NCI-H187 (cell line): ENCODE results near the gene ITGB5.

Source experiments
- DNase-seq, 2 experiments: peaks; one replicate each; lab custom pipeline; 2025; lab: John Stamatoyannopoulos, UW

Gene ITGB5

GRCh38 chr3:124887177-124887931 is at the start of gene ITGB5:
Gene ITGB5 (minus strand): TSS chr3:124887365. CDS start chr3:124887000, 365 bp downstream.
- DNase-seq = no peak

GRCh38 chr3:124935794-124936542 is 48.8 kb upstream of the ITGB5 start:
- DNase-seq = no peak

- DNase-seq = no peak
Measured at GRCh38 chr3:124935264-124935663, 48.1 kb upstream of the ITGB5 start.

DNA sequence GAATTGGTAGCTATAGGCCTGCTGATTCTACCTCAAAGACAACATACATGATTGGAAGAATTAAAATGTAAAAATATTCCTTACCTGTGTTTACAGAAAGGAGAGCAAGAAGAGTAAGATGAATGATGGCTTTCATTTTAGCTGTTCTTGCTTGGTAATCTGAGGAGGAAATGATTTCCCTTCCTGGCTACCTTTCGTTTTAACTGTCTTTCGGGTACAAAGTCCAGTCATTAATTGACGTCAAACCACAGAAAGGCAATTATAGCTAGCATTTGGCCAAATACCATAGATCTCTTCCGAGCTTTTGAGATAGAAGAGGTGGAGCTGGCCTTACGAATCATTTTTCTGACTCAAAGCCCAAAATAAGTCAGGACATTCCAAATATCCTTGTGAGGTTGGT is 47.4 kb upstream of the ITGB5 start, which contains the start of gene MUC13:
MUC13 (minus strand) TSS at position 175 of the 400 bp plus-strand sequence; CDS start at position 136, 39 bp downstream.
- no peak for DNase-seq

DNA sequence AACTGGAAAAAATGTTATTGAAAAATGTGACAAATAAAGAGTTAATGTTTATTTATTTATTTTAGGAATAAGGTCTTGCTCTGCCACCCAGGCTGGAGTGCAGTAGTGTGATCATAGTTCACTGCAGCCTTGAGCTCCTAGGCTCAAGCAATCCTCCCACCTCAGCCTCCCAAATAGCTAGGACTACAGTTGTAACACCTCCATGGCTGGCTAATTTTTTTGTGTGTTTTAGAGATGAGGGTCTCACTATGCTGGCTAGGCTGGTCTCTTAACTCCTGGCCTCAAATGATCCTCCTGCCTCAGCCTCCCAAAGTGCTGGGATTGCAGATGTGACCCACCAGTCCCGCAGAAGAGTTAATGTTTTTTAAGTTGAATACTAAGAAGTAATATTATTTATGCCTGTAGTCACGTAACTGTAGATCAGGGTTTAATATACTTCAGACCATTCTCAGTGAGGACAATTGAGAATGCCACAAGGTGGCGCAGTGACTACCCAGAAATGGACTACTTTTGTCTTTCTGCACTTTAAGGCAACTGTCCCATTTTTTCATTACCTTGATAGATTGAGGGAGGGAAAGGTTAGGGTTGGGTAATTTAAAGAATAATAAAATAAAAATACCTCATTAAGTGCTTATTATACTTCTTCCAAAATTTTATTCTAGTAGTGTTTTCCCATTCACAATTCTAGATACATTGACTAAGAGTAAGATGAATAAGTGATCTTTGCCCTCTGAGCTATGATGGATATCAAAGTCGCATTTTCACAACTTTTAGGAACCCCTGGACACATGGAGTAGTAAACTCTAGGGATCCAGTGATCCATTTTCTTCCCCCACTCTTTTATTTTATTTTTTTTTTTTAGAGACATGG is 41.4 kb upstream of the ITGB5 start:
- DNase-seq = peak in 1 of 2 experiments; percentile 7

GRCh38 chr3:124927574-124928045 is 40.4 kb upstream of the ITGB5 start:
- no peak for DNase-seq

DNA sequence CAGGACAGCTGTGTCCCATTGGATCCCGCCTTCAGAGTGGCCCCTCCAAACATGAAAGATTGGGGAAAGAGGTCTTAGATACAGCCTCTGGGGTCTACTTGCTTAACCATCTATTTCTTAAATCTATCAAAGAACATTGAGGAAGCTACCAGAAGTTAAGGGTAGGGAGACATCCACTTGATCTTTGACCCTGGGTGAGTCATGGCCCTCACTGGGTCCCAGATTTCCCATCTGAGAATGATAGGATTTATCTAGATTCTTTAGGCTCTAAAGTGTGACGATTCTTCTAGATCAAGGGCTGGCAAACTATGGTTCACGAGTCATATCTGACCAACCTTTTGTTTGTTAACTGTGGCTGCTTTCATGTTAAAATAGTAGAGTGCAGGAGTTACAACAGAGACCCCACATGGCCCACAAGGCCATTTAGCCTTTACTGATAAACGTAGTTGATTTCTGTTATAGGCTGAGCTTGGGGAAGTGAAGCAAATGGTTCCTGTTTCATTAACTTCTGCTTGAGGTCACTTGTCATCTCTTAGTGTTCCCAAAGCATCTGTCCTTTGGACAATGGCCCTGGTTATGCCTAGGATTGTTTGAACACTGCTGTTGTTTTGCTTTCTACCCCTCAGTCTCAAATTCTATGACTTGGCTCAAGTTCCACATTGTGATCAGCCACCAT is 39.4 kb upstream of the ITGB5 start:
- no peak for DNase-seq

GRCh38 chr3:124924741-124925140 is 37.6 kb upstream of the ITGB5 start:
- DNase-seq = no peak

DNA sequence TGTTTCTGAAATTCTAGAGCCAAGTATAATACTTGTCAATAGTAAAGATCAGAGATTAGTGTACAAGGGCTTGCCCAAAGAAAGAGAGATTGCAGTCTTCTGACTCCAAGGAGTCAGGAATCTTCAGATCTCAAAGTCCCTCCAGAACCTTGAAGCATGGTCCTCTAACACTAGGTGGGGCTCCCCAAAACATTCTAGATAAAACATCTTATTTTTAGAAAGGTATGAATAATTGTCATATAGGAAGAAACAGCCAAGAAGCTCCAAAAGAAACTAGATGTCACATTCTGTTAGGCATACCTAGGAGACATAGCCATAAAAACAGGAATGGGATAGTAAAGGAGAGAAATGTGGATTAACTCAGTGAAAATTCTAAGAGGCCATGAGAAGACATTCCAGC is 36.7 kb upstream of the ITGB5 start:
- DNase-seq = no peak

- DNase-seq = no peak
Measured at GRCh38 chr3:124920718-124921117, 33.6 kb upstream of the ITGB5 start.

DNA sequence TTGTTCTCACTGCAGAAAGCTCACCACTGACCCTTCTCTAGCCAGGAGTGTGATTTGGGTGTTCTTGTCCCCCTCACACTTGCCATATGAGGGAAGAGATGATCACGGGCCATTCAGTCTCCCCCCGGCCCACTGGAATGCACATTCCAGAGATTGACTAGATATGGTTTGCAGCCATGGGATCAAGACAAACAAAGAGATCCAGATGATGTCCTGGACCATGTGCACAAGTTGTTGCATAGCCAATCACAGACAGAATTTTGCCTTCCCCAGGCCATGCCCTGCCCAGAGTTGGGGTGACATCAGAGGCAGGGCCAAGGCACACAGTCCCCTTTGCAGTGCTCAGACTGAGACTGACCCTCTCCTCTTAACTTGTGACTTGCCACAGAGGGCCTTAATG is 32.6 kb upstream of the ITGB5 start:
- DNase-seq = no peak

GRCh38 chr3:124918524-124918923 is 31.4 kb upstream of the ITGB5 start:
- DNase-seq = no peak

- DNase-seq = no peak
Measured at GRCh38 chr3:124916837-124917409, 29.8 kb upstream of the ITGB5 start.

GRCh38 chr3:124915254-124915653 is 28.1 kb upstream of the ITGB5 start:
- no peak for DNase-seq

- DNase-seq = no peak
Measured at GRCh38 chr3:124907957-124908356, 20.8 kb upstream of the ITGB5 start.

GRCh38 chr3:124904835-124905492 is 17.8 kb upstream of the ITGB5 start:
- no peak for DNase-seq

DNA sequence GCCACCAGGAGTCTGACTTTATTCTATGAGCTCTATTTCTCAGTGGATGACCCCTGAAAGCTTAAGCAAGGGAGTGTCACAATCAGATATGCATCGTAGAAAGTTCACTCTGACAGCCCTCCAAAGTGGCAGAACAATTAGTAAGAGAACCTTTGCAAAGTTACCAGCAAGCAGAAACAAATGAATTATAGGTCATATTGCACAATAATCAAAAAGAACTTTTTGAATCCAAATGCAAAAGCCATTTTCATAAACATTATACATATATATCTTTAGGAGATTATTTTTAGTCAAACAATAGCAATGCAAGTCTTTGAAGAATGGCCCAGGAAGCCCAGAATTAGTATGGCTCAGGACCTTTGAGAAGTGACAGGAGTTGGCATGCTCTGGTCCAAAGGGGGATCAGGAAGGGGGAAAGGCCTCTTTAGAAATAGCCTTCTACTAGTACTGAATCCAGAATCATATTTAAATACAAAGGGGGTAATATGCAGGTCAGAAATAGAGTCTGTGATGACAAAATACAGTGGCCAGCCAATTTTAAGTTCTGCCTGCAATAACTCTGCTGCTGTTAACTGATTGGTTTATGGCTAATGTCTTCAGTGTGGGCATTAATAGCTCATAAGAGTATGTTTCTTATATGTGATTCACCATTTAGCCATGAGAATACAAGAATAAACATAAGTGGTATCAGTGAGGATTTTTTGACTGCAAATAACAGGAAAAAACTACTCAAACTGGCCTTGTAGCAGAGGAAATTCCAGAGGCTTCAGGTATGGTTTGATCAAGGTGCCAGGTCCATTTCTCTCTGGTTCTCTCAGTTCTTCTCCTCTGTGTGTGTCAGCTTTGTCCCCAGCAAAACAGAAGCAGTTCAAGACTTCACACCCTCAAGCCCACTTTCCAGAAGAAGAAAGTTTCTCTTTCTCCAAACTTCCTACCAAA is 17.0 kb upstream of the ITGB5 start:
- no peak for DNase-seq

DNA sequence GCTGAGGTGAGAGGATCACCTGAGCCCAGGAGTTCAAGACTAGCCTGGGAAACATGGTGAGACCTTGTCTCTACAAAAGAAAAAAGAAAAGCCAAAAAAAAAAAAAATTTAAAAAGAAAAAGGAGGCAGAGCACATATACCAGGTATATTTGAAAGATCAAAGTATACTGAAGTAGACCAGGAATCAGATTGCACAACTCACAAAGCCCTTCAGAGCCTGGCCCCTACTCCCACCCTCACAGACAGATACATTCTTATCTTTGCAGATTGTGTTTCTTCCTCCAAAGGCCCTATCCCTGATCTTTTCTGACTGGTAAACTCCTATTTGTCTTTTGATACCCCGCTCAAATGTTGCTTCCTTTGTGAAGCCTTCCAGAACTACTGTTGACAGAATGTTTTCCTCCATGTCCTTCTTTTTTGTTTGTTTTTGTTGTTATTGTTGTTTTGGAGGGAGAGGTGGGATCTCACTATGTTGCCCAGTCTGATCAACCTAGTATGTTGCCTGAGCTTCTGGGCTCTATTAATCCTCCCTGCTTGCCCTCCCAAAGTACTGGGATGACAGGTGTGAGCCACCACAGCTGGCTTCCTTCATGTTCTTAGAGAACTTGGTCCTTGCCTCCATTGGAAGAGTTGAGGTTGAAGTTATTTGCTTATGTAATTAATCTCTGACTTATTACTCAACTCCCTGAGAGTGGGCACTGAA is 9.8 kb upstream of the ITGB5 start:
- no peak for DNase-seq

- DNase-seq = no peak
Measured at GRCh38 chr3:124895756-124896155, 8.6 kb upstream of the ITGB5 start.
